SH-SY5Y (cell line): ENCODE measurements around the gene SORCS1.

Experiments used
- GATA2 ChIP-seq: IDR thresholded peaks from 2 replicates; pipeline ENCODE4 v1.6.1; 2011; ENCODE audit warnings: mild to moderate bottlenecking, low read depth, low read length
- GATA3 ChIP-seq: IDR thresholded peaks from 2 replicates; pipeline ENCODE4 v1.6.1; 2011; ENCODE audit warnings: low read depth, mild to moderate bottlenecking, low read length, moderate library complexity

GRCh38 chr10:107163076-107163855 lies 1.2 kb downstream of the SORCS1 start:
- TF ChIP-seq GATA2 (no peak), GATA3 (no peak)
